ENCODE measurements around the gene IFI35.
"Not testable (repeated sequence)": the region's sequence is repeated elsewhere in the genome, so short reads cannot be mapped to it uniquely, and the experiment has no call there.

Gene IFI35

GRCh38 chr17:43024407-43025289, 18.1 kb downstream of the IFI35 start, which contains the start of gene RND2:
TSS of gene RND2 (plus strand) at chr17:43025231. CDS start at chr17:43025348, 117 bp downstream.
- peak; percentile 41 for DNase-seq (ENCODE audit: low read depth, low spot score)

GRCh38 chr17:43025290-43025657, 18.7 kb downstream of the IFI35 start:
- no peak for DNase-seq (ENCODE audit: low read depth, low spot score)

GRCh38 chr17:43025766-43026537, 19.4 kb downstream of the IFI35 start:
- no peak for DNase-seq (ENCODE audit: low read depth, low spot score)

GRCh38 chr17:43026595-43026994, 20.0 kb downstream of the IFI35 start:
- no peak for DNase-seq (ENCODE audit: low read depth, low spot score)

GRCh38 chr17:43027091-43028032, 20.8 kb downstream of the IFI35 start:
- no peak for DNase-seq (ENCODE audit: low read depth, low spot score)

GRCh38 chr17:43028221-43028861, 21.8 kb downstream of the IFI35 start:
- DNase-seq (ENCODE audit: low read depth, low spot score): no peak

GRCh38 chr17:43030137-43030767, 23.7 kb downstream of the IFI35 start:
- DNase-seq (ENCODE audit: low read depth, low spot score): no peak

GRCh38 chr17:43031666-43032065, 25.1 kb downstream of the IFI35 start:
- DNase-seq (ENCODE audit: low read depth, low spot score): no peak

GRCh38 chr17:43033948-43034881, 27.6 kb downstream of the IFI35 start:
- DNase-seq (ENCODE audit: low read depth, low spot score): no peak

GRCh38 chr17:43034894-43035293, 28.3 kb downstream of the IFI35 start:
- no peak for DNase-seq (ENCODE audit: low read depth, low spot score)

- no peak for DNase-seq (ENCODE audit: low read depth, low spot score)
Measured at GRCh38 chr17:43039646-43040045, 33.1 kb downstream of the IFI35 start.

GRCh38 chr17:43040655-43041054, 34.1 kb downstream of the IFI35 start:
- no peak for DNase-seq (ENCODE audit: low read depth, low spot score)

GRCh38 chr17:43042025-43042628, 35.5 kb downstream of the IFI35 start:
- DNase-seq (ENCODE audit: low read depth, low spot score): no peak

GRCh38 chr17:43043307-43043706, 36.7 kb downstream of the IFI35 start:
- DNase-seq (ENCODE audit: low read depth, low spot score): no peak

GRCh38 chr17:43044024-43044423, 37.4 kb downstream of the IFI35 start:
- no peak for DNase-seq (ENCODE audit: low read depth, low spot score)

GRCh38 chr17:43051969-43052368, 45.4 kb downstream of the IFI35 start:
- DNase-seq (ENCODE audit: low read depth, low spot score): no peak

- DNase-seq (ENCODE audit: low read depth, low spot score): not testable (repeated sequence)
Measured at GRCh38 chr17:43053008-43053407, 46.4 kb downstream of the IFI35 start.

- DNase-seq (ENCODE audit: low read depth, low spot score): no peak
Measured at GRCh38 chr17:43056051-43056450, 49.5 kb downstream of the IFI35 start.
